Right forelimb (tissue), 1 donor: ENCODE data around the gene ZBP1.

Experiments
- DNase-seq: peaks from one replicate; pipeline ENCODE4 v3.0.0-alpha.2; 2018

ZBP1 gene

GRCh38 chr20:57596358-57596757 lies 23.9 kb downstream of the ZBP1 start:
- no peak for DNase-seq

GRCh38 chr20:57595041-57596030 lies 24.9 kb downstream of the ZBP1 start:
- no peak for DNase-seq

GRCh38 chr20:57594092-57594951 lies 25.9 kb downstream of the ZBP1 start:
- peak; percentile 75 for DNase-seq

GRCh38 chr20:57593134-57593886 lies 26.9 kb downstream of the ZBP1 start:
- no peak for DNase-seq

- no peak for DNase-seq
These were observed 27.7 kb downstream of the ZBP1 start for GRCh38 chr20:57592263-57593092.

GRCh38 chr20:57591289-57592229 lies 28.7 kb downstream of the ZBP1 start:
- DNase-seq: no peak

- DNase-seq: no peak
These were observed 29.5 kb downstream of the ZBP1 start for GRCh38 chr20:57590485-57591288.

- no peak for DNase-seq
These were observed 30.3 kb downstream of the ZBP1 start for GRCh38 chr20:57589728-57590484.

GRCh38 chr20:57589123-57589727 lies 31.0 kb downstream of the ZBP1 start:
- DNase-seq: no peak

- DNase-seq: no peak
These were observed 31.6 kb downstream of the ZBP1 start for GRCh38 chr20:57588596-57588995.

- DNase-seq: no peak
These were observed 32.2 kb downstream of the ZBP1 start for GRCh38 chr20:57587989-57588377.

GRCh38 chr20:57587278-57587988 lies 32.8 kb downstream of the ZBP1 start:
- DNase-seq: no peak

- no peak for DNase-seq
These were observed 33.3 kb downstream of the ZBP1 start for GRCh38 chr20:57586943-57587277.

GRCh38 chr20:57586370-57586793 lies 33.8 kb downstream of the ZBP1 start:
- DNase-seq: no peak

GRCh38 chr20:57585466-57586213 lies 34.6 kb downstream of the ZBP1 start:
- DNase-seq: no peak

- no peak for DNase-seq
These were observed 35.3 kb downstream of the ZBP1 start for GRCh38 chr20:57584768-57585461.
